Activated CD4-positive, alpha-beta T cell treated with anti-CD3 and anti-CD28 coated beads for 1 hour (primary cell): ENCODE measurements around the gene CACNA1F.
"Not testable (repeated sequence)": the region's sequence is repeated elsewhere in the genome, so short reads cannot be mapped to it uniquely, and the experiment has no call there.

Source experiments
- DNase-seq: peaks from one replicate; pipeline ENCODE4 v3.0.0-alpha.2; 2020

Gene CACNA1F

DNA sequence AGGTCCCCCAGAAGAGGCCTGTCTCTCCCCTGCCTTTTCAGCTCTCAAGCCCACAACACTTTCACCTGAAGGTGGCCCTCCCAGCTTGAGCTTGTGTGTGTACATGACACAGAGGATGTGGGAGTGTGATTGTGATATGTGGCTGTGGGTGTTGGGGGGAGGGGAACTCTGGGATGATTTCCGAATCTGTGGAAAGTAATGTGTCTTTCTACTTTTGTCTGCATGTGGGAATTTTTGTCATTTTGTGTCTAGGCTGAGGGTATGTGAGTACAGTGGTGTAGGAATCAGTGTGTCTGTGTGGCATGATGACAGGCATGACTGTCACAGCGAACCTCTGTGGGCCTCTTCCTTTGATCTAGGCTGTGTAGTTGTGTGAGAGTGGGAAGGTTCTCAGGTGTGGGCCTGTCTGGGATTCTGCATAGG is 39.6 kb downstream of the CACNA1F start:
- DNase-seq, result no peak

DNA sequence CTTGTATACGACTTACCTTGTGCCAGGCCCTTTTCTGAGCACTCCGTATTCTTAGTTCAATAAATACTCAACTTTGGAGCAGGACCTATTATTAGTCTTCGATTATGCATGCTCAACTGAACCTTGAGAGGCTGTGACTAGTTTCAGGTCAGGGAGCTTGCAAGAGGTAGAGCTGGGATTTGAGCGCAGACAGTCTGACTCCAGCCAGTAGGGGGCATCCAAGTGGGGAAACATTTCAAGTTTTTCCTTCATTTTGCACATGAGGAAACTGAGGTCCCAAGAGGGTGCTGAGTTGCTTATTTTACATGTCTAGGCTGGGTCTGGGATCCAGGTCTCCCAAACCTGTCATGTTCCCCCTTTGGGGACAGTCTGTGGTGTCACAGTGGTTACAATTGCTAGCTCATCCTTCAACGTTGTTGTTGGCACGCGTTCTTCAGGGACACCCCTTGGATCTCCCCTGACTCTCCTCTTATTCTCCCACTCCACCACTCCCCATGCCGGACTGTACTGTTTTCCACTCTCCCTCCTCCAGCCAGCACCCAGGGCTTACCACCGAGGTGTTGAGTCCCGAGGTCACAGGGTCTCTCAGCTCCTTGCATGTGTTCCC is 40.3 kb downstream of the CACNA1F start:
- no peak for DNase-seq

DNA sequence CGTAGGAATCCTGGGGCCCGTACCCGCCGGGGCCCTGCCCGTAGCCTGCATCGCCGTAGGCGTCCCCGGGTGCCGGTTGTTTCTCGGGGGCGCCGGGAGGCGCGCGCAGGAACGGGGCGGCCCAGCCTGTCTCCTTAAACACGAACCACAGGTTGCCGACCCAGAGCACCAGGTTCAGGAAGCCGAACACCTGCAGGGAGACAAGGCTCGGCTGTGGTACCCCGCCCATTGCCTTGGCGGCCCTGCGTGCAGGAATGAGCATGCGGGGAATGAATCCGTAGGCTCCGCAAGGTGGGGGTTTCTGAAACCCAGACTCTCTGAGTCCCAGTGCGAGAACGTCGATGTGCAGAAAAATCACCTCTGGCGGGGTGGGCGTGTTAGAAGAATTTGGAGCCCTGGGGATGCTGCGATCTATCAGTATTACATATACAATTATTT is 41.5 kb downstream of the CACNA1F start:
- DNase-seq, result no peak

DNA sequence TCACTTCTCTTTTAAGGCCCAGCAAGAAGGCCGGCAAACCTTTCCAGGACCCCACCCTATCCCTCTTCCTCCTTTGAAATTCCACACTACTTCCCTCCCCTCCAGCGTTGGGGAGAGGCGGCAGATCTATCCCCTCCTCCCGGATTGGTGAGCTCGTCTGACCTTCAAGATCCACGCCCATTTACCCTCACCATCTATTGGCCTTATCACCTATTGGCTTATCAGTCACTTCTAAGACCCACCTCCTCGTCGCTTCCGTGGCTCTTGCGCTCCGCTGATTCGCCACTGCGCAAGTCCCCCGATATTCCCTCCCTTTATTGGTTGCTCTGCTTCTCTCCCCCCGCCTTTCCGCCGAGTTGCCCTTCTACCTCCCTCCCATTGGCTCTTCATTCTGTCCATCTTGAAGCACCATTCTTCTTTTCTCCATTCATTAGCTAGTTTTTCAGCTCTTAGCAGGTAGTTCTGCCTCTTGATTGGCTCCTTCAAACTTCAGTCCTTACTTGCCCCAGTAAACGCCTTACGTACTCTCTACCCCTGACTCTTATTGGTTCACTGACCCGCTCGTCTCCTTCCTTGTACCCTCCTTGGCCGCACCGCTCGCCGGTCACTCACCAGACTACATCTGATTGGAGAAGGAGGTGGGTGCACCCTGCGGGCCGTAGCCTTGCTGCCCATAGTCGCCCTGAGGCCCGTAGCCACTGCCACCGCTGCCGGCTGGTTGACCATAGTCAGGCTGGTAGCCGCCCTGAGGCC is 42.1 kb downstream of the CACNA1F start:
- DNase-seq, result peak; percentile 74

DNA sequence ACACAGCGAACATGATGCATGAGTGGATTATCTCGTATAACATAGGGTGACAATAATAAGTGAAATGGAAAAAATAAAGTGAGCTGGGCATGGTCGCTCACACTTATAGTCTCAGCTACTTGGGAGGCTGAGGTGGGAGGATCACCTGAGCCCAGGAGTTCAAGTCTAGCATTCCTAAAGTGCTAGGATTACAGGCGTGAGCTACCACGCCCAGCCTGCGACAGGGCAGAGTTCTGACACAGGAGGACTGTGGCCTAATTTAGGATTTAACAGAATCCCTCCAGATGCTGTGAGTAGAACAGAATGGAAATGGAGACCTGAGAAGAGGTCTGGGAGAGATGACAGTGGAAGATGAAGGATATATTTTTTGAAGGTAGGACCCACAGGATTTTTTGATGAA is 43.5 kb downstream of the CACNA1F start:
- no peak for DNase-seq

DNA sequence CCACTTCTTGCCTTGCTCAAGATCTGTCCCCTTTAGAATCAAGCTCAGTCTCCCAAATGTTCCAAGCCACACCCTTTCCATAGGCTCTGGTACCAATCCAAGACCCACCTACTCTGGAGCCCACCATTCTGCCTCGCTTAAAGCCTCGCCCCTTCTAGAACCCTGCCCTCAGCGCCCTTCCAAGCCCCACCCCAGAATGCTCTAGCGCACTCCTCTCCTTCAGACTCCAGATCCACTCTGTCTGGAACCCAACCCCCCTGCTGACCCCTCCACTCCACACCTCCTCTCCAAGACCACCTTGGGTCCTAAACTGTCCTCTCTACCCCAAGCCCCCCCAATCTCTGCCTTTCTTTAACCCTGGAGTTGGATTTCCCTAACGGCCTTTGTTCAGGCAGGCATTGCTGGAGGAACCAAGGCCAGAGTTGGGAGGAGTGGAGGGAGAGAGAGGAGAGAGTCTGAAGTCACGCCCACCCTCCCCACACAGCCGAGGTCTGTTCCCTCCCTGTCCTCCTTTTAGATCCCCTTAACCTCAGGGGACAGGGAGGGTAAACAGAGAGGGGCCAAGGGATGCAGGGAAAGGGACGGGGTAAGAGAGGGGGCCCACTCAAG is 44.6 kb downstream of the CACNA1F start:
- DNase-seq, result no peak

DNA sequence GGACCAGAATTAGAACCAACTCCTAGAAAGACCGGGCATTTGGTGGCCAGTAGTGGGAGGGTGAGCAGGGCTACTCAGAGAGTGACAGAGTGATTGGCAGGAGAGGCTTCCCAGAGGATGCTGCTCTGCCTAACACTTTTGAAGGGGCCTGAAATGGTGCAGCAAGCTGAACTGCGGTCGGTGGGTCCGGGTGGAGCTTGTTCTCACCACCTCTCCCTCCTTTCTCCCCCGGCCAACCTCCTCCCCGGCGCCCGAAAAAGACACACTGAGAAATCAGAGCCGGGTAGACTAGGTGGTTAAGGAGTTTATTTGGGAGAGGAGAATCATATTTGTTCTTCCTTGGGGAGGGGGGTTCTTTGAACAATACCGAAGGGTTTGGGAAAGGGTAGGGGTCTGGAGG is 45.6 kb downstream of the CACNA1F start:
- no peak for DNase-seq

DNA sequence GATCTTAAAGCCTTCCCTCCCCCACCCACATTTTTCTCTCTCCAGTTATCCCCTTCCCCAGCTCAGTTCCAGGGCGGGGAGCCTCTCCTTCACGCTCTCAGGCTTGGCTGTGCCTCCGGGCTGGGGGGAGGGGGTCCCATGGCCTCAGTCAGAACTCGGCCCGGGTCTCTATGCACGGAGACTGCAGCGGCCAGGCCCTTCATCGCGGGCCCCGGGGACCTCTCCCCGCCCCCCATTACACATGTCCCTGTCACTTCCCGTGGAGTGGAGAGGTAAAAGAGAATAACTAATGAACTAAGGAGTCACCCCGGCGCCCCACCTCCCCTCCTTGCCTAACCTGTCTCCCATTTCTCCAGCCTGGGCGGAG is 46.1 kb downstream of the CACNA1F start:
- no peak for DNase-seq

DNA sequence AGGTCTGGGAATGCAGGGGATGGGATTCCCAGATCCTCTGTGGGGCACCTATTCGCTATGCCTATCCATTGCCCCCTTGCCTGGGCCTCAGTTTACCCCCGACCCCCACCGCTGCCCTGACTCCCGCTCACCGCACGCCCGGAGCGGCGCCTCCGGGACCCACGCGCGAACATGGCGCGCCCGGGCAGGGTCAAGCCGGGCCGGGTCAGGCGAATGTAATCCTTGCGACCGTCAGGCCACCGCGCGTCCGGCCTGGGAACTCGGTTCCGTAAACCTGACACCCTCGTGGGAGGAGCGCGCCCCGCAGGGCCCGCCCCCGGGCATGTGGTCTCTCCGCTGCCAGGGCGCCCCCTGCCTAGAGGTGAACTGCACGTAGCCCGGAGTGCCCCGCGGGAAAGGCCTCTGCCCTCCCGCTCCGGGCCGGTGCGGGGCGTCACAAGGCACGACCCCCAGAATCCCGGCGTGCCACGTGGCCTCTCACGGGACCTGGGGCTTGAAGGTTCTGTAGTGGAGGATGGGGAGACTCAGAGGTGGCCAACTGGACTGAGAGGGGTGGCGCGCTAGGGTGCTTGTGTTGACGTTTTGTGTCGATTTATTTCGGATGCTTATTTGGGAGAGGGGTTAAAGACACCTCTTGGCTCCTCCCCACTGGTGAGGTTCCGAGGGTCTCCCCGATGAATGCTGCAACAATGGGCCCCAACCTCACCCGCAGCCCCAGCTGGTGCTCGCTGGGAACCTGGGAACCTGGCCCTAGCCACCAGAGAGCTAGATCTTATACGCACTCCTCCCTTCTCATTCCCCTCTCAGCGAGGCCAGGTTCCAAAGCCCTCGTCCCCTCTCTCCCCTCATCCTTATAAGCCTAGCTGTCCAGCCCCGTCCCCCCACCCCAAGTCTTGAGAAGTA is 46.8 kb downstream of the CACNA1F start, which contains the start of gene PRICKLE3:
TSS of gene PRICKLE3 (minus strand) at position 249 of the 903 bp plus-strand sequence. CDS start at position 173, 76 bp downstream.
- peak; percentile 55 for DNase-seq

DNA sequence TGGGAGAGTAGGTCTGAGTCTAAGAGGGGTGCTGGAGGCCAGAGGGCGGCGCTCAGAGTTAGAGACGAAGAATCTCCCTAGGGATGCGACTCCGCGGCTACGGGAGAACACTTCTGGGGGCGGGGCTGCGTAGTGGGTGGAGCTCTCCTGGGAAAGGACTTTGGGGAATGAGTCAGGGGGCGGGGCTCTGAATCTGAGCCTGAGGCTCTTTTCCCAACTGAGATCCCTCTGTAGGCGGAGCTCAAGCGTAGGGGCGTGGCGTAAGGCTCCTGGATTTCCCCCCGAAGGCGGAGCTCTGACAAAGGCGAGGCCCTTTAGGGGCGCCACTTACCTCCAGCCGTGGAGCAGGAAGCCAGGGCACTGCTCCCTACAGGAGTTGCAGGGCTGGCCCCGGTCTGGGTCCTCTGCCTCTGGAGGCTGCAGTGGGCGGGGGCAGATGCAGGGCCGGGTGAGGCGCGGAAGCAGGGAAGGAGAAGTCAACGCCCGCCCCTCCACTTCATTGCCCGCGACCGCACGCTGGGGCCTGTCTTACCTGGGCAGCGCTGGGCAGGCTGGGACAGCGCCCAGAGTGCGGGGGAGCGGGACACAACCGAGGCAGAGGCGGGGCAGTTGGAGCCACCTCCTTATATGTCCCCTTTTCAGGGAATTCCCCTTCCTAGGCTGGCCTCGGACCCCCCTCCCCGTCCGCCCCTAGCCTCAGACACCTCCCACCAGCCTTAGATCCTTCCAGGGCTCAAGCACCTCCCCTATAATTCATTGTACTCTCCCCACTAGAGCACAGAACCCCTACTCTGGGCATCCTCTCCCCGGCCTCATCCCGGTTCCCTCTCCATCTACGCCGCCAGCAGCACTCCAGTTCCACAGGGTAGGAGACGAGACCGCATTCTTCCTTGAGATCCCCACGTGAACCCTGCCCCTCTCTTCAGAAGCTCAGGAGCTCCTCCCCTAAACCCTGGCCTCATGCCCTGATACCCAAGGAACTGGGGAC is 48.6 kb downstream of the CACNA1F start:
- no peak for DNase-seq

DNA sequence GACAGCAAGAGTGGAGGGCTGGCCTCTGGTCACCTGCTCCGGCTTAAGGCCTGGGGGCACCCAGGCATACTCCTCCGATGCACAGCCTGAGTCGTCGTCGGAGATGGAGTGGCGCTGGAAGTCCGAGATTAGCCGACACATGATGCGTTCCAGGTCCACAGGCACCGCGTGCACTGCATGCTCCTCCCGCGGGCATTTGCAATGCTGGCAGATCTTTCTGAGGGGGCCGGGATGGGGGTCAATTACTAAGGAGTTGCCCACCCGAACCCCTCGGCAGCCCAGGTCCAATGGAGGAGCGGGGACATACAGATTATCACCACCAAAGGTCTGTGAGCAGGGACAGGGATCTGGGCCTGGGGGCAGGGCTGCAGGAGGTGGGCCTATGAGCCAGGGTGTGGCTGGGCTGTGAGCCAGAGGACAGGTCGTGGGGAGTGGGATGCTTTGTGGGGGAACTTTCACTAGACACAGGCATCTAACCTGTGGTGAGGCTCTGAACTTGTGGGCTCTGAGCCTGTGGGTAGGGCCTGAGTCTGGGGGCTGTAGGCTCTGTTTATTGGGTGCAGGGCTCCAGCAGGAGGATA is 49.3 kb downstream of the CACNA1F start:
- DNase-seq, result no peak

DNA sequence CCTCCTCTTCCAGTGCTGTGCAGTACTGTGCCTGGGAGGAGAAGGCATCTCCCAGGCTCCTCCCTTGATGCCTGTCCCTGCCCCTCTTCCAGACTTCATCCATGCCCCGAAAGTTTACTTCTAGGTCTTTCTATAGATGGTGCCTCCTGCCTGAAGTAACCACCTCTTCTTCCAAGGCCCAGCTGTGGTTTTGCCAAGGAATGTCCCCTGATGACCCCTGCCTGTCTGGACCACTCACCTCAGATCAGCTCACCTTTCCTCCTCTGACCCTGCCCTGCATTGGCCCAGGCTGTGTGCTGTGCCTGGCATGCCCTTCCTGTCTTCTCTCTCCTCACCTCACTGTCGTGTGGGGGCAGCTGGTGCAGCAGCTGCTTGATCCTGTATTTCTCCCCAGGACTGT is 53.8 kb downstream of the CACNA1F start:
- DNase-seq, result no peak

DNA sequence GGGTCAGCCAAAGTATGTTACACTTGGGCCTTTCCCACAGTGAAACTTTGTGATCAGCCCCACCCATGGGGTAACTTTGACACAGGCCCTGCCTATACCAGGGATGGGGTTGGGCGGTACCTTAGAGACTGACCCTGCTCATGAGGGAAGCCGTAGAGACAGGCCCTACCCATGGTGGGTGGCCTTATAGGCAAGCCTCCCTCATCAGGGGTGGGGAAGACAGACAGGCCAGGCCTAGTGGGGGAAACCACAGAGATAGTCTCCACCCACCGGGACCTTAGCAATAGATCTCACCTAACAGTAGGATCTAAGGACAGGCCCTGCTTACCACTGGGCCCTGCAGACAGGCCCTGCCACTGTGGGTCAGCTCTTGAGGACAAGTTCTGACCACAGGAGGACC is 54.6 kb downstream of the CACNA1F start:
- DNase-seq, result no peak

DNA sequence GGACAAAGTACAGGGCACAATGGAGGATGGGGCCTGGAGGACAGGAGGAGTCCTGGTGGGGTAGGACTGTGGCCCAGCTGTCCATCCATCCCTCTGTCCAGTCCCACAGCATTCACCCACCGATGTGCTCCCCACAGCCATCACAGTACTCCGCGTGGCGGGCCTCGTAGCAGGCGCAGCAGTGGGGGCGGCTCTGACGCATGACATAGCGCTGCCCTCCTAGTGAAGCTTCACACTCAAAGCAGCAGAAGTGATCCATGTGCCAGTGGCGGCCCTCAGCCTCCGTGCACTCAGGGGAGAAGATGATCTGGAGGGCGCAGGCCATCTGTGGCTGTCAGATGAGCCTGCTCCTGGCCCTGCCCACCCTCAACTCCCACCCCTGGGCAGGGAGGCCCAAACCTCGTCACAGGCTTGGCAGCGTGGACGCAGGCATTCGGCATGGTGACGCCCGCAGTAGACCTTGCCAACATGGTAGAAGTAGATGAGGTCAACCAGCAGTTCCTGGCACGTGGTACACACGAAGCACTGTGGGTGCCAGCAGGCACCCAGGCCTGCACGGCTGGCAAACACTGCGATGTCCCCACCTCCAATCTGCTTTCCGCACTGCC is 55.2 kb downstream of the CACNA1F start:
- no peak for DNase-seq

DNA sequence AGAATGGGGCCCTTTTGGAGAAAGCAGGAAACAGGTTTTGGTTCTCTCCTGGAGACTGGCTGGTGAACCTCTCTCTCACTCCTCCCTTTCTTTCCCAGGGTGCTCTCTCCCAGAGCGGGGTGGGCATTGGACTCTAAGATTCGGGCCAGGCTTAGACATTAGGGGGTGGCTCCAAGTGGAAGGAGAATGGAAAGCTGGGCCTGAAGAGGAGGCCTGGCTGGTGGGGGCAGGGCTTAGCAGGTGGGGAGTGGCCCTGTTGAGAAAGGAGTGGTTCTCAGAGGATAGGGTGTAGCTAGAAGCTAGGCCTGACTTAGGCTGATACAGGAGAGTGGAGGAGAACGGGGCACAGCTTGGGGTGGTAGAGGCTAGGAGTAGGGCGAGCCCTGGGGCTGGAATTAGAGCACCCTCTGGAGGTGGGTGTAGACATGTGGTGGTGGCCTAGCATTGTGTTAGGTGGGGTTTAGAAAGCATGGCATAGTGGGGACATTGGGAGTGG is 55.8 kb downstream of the CACNA1F start:
- DNase-seq, result no peak

DNA sequence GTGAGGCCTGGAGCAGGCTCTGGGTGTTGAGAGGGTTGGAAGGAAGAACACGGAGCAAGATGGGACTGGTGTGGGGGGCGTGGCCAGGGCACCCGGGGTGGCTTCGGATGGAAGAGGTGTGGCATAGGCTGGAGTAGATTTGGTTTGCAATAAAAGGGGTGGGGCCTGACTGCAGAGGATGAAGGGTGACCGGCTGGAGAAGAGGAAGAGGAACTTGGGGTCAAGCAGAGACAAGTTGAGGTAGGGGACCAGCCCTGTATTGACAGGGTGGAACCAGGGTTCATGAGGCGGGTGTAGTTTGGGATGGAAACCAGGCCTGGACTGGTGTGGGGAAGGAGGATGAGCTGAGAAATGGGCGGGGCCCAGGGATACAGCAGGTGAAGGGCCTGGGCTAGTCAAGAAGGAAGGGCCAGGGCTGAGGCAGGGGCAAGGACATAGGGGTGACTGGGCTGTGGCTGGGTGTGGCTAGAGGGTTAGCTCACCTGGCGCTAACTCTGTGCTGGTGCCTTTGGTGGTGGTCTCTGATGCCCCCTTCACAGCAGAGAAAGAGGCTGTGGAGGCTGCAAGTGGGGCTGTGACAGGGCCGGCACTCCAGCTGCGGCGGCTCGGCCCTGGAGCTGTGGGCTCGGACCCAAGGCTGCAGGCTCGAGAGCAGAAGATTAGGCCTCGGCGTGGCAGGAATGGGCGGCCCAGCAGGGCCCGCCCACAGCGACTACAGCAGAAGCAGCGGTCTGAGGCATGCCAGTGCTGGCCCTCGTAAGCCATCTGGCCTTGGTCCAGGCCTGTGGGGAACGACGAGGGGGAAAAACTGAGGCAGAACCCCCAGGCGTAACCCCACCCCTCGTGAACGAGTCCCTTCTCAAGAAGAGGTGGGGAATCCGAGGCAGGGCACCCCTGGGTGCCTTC is 56.5 kb downstream of the CACNA1F start:
- DNase-seq, result no peak

DNA sequence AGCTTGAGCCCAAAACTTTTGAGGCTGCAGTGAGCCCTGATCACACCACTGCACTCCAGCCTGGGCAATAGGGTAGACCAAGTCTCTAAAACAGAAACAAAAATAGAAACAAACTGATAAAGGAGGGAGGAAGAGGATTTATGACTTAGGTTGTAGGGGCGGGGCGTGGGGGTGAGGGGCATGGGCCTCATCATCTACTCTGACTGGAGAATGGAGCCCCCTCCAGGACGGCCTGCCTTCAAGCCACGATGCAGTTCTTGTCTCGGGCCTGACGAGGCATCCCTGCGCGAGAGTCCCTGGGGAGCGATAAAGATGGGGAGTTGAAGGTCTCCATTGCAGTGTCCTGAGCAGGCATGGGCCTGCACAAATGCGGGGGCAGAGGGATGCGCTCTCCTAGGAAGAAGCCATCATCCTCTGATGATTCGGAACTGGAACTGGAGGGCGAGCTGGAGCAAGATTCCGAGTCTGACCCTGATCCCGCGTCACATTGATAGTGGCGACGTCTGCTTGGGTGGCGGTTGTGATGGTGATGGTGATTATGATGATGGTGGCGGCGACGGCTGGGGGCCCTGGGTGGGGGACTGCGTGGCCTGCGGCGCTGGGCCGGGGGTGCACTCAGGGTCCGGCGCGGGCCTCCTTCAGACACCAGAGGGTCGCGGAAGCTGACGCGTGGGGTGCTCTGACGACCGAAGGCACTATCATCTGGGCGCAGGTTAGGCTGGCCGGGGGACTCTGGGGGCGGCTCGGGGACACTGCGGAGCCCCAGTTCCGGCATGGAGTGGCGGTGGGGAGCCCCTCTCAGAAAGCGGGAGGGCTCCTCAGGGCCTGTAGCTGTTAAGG is 57.5 kb downstream of the CACNA1F start:
- DNase-seq, result no peak

DNA sequence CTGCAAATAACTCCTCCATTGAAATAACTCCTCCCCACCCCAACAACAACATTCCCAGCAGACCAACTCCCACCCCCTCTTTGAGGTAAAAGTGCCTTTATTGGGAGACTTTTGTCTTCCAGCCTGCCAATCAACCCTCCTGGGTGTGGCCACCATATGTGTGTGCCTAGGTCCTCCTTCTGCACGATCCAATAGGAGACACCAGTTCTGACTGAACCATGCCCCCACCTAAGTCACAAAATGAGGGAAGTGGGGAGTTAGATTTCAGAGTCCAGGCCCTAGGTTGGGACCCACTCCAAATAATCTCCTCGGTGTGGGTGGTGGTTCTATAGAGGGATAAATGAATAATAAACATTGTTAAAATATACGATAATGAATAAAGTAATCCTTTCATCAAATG is 58.4 kb downstream of the CACNA1F start:
- DNase-seq, result no peak

DNA sequence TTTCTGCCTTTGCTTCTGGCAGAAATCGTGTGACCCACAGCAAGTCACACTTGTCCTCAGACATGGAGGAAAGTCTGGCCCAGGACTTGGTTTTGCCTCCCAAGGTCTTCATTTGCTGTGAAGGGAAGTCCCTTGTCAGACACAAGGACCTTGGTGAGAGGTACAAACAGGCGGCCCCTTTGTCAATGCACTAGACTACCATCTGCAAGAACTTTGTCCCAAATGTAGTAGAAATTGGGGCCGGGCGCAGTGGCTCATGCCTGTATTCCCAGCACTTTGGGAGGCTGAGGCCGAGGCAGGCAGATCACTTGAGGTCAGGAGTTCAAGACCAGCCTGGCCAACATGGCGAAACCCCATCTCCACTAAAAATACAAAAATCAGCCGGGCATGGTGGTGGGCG is 59.6 kb downstream of the CACNA1F start:
- not testable (repeated sequence) for DNase-seq
